GOT3 (cell line): ENCODE data around the gene SPATA1.
A peak's percentile ranks its signal among the peaks of the same experiment; 100 is the strongest.
"Not testable (repeated sequence)": the region's sequence is repeated elsewhere in the genome, so short reads cannot be mapped to it uniquely, and the experiment has no call there.

Source experiments
- DNase-seq: peaks from one replicate; lab custom pipeline; 2025; ENCODE audit warnings: mixed read lengths; lab: John Stamatoyannopoulos, UW

The SPATA1 gene, protein sequence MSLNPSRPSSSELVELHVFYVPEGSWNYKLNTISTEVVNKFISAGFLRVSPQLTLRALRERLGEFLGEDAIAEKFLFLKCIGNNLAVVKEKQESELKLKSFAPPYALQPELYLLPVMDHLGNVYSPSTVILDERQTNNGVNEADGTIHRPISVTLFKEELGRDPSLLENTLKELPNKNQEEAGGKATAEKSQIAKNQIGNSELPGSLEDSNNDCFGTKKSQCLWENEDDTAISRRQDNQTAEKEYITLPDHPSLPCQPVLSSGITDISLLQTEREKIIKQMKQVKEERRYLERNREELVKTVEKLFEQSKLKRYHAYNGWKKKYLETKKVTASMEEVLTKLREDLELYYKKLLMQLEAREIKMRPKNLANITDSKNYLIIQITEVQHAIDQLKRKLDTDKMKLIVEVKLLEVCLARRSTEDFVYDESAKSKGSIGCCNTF

DNA sequence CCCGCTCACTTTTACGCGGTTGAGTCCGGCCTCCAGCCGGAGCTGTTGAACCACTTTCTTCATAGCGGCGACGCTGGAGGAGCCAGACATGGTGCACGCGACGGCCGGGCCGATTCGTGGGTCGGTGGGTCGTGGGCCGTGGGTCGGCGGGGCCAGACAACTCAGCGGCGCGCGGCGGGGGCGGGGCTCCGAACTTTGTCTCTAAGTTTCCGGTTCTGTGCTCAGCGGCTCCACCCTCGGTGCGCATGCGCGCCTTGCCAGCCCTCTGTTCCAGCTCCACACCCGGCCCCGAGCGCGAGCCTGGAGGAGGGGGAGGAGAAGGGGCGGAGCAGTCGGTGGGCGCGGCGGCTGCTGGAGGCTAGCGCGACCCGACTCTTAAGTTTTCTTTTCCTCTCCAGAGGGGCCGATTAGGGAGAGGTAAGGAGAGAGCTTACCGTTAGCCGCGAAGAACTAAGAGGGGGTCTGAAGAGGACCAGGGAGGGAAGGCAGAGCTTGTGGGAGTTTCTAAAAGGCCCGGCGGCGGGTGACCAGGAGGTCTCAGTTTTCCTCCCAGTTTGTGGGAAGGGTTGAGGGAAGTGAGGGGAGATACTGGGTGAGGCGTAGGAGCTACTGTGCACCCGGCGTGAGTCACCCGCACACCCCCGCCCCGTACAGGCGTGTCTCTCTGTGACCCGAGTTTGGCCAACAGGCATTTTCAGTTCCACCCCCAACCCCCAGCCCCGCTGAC is at the start of gene SPATA1, which contains the start of gene GNG5:
Gene SPATA1 (plus strand): TSS at position 385 of the 727 bp plus-strand sequence. CDS start 9,974 bp downstream, outside the sequence.
Gene GNG5 (minus strand): TSS at position 580 of the 727 bp plus-strand sequence. CDS start 490 bp downstream, at position 90.
- peak; percentile 74 for DNase-seq

DNA sequence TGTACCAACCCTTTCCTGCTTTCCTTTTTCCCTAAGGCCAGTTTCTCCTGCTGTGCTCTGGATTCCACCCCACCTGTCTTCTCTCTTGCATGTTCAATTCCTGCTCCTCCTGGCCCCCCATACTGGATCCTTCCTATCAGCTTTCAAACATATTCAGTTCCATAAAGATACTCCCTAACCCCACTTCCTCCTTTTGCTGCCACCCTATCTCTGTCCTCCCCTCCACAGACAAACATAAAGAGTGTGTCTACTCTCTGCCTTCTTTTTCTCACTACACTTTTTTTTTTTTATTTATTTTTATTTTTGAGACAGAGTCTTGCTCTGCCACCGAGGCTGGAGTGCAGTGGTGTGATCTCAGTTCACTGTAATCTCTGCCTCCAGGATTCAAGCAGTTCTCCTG is 44.1 kb upstream of the SPATA1 start:
- no peak for DNase-seq

DNA sequence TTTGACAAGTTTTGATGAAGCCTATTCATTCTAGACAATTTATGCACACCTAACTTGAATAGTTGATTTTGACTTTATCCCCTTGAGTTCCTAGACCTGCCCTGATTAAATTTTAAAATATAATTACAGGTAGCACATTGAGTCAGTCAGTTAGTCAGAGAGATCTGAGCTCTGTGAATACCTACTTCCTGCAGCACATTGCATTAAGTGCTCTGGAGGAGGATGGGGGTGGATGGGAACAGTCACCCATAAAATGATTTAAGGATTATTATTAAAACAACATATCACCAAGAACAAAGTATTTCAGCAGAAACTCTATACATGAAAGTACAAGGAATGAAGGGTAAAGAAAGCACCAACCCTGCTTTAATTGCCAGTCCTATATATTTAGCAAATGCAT is 38.9 kb upstream of the SPATA1 start:
- DNase-seq: no peak

DNA sequence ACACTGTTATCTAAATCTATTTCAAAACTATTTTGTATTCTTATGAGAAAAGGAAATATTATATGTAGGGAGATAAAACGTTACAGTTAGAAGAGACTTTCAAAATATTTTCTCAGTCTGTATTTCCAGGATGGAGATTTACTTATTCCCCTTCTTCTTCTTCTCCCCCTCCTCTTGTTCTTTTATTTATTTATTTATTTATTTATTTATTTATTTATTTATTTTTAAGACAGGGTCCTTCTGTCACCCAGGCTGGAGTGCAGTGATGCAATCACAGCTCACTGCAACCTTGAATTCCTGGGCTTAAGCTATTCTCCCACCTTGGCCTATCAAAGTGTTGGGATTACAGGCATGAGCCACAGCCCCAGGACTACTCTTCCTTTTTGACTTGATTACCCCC is 30.0 kb upstream of the SPATA1 start:
- DNase-seq: no peak

DNA sequence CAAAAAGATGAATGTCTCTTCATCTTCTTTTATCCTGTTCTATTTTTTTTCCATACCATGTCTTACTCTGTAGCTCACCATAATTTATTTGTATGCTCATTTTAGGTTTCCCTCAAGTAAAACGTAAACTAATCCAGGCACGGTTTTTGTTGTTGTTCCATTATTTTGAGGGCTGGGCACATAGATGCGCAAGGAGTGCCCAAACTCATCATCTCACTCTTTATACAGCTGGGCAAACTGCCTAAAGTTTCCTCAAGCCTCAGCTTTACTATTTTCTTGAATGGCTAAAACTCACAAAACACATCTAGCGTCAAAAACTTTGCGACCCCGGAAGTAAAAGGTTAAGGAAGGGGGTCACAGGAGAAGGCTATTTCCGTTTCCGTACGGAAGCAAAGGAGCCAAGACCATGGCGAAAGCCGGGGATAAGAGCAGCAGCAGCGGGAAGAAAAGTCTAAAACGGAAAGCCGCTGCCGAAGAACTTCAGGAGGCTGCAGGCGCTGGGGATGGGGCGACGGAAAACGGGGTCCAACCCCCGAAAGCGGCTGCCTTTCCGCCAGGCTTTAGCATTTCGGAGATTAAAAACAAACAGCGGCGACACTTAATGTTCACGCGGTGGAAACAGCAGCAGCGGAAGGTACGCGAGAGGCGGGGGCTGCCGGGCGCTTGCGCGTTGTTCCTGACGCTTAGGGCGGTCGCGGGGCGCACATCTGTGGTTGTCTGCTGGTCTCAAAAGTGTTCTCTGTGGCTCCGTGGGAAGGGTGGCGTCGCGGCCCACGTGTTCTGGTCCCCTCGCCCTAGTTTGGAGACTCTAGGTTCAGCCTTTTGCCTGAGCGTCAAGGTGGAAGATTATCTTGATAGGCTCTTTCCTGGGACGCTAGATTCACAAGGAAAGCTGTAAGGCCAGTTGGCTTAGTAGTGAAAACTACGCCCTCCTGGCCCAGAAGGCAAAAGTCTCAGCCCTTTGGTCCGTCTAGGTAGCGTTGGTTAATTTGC is 27.0 kb upstream of the SPATA1 start, which contains the start of gene RPF1:
Gene RPF1 (plus strand): TSS at position 391 of the 993 bp plus-strand sequence. CDS start 16 bp downstream, at position 407.
- no peak for DNase-seq

DNA sequence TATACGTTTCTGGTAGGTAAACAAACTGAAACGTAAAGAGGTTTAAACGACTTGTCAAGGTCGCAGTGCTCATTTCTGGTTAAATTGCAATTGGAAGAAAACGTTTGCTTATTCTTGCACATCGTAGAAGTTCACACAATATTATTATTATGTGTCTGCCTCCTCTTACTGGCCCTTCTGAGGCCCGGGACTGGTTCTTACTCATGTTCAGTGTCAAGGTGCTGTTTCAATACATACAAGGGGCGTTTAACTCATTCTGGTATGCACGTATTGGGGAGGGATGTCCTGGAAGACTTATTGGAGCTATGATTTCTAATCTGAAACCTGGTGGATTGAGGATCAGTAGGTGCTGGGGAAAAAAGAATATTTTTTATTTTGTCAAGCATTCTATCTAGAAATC is 26.2 kb upstream of the SPATA1 start:
- DNase-seq: no peak

DNA sequence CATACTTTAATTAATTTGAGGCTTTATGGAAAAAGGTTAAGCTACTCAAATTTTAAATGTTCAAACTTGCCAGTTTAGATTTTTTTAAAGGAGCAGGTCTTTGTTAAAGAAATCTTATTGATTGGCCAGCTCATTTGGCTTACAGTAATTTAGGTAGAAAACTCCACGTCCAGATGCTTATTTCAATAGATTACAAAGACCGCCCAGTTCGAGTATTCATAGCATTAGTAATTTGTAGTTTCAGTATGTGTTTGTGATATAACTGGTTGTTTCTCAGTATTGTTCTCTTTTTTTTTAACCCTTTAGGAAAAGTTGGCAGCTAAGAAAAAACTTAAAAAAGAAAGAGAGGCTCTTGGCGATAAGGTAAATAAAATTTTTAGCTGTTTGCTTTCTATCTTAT is 25.5 kb upstream of the SPATA1 start:
- no peak for DNase-seq

DNA sequence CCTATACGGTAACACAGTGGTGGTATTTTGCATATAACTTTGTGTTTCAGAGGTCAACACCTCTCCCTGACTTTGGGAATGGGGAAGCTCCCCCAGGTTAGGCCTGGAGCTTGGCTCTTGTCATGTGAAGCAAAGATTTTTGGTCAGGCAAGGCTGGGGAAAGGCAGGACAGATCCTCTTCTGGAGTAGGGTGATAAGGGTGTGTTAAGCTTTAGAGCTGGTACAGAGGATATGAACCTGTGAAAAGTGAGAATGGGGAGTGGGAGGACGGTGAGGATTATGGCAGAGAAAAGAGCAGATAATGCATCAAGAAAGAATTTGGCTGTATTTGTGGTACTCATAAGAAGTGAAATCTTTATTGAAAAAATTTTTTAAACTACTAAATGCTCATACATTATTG is 24.9 kb upstream of the SPATA1 start:
- DNase-seq: no peak

DNA sequence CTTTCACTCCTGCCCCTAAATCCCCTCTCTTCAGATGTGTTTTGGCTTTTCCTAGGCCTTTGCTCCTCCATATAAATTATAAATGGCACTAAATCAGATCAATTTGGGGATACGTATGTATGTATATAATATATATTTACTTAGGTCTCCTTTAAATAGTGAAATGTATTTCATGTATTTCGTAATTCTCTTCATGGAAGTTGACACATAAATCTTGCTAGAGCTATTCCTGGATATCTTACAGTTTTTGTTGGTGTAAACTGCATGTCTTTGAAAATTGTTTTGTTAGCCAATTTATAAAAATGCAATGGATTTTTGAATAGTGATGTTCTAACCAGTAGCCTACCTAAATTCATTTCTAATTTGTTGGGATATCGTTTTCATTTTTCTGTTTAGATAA is 18.1 kb upstream of the SPATA1 start:
- DNase-seq: no peak

DNA sequence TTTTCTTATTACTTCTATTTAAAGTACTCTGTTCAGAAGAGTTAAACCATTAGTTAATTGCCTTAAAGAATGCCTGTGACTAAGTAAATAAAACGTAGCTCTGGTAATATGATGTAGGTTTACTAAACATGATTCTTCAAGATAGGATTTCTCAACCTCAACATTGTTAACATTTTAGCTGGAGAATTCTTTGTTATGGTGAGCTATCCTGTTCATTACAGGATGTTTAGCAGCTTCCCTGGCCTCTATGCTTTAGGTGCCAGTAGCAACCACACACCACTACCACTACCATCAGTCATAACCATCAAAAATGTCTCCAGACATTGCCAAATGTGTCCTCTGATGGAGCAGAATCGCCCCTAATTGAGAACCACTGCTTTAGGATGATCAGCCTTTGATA is 16.4 kb upstream of the SPATA1 start:
- no peak for DNase-seq

DNA sequence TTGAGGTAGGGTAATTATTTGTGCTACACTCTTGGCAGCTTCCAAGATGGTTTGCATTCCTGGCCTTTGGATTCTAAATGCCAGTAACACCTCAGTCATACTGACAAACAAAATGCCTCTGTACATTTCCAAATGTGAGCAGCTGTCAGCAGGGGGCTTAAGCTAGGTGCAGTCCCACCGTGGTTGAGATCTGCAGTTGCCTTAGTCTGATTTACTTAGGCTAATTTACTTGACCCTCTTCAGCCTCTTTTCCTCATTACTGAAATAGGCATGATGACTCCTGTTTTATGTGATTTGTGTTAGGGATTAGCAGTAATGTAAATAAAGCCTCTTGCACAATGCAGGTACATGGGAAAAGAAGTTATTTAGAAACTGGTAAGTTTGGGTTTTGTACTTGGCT is 13.5 kb upstream of the SPATA1 start:
- no peak for DNase-seq

DNA sequence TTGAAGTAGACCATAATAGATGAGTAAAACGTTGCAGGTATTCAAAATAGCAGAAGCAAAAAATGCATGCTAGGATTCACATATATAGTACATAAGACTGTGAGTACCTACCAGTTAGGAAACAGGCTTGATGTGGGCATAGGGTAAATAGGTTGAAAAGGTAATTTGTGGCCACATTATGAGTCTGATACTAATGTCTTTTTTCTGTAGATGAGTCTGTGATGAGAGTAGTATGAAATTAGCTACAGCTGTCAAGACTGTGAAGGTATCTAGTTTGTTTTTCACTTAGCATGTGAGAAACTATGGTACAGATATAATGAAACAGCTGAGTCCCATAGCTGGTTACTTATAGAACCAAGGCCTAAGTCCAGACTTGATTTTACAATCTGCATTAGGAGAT is 12.4 kb upstream of the SPATA1 start:
- no peak for DNase-seq

DNA sequence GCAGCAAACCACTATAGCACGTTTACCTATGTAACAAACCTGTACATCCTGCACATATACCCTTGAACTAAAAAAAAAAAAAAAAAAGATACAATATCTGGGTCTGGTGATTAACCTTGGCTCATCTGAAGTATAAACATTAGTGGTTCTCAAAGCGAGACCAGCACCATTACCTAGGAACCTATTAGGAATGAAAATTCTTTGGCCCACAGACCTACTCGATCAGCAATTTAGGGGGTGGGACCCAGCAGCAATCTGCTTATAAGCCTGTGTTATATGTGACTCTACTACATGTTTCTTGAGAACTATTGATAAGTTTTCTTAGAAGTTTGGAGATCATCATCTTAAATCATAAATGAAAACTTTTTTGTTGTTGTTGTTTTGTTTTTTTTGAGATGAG is 9.7 kb upstream of the SPATA1 start:
- no peak for DNase-seq

DNA sequence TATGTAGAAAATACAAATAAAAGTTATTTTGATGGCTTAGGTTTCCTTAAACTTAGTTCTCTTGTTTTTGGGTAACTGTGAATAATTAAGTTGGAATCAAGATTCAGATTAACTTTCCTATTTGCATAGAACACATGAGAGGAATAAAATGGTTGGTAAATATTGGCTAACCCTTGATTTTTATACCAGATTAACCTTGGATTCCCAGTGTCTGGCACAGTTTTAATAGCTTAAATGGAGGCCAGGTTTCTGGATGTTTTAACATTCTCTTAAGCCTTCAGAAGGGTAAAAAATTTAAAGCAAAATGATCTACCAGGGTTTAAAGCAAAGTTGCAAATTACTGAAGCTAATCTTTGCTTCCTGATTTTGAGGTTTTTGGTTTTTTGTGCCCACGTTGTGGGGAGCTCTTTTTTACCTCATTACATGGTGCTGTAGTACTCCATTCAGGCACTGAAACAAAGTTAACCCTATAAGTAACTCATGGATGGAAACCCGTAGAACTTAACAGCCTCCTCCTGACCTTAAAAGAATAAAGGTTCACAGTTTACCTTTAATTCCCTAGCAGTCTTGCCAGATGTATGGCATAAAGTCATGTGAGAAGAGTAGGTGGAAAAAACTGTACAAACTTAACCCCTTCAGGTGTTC is 8.4 kb upstream of the SPATA1 start:
- no peak for DNase-seq

DNA sequence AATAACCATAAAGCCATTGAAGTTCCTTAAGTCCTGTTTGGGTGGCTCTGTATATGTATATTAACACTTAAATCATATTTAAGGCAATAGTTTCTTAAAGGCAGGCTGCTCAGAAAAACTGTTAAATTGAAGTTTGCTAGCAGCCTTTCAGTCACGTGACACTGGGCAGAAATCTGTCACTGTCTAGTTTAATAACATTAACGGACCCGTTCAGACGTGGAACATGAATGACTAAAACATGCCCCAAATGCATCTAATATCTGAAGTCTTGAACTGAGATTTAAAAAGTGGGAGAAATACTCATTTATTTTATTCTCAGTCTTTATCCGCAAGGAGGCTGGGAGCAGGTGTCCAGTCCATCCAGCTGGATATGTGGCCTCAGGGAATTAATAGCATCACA is 3.3 kb upstream of the SPATA1 start:
- no peak for DNase-seq

DNA sequence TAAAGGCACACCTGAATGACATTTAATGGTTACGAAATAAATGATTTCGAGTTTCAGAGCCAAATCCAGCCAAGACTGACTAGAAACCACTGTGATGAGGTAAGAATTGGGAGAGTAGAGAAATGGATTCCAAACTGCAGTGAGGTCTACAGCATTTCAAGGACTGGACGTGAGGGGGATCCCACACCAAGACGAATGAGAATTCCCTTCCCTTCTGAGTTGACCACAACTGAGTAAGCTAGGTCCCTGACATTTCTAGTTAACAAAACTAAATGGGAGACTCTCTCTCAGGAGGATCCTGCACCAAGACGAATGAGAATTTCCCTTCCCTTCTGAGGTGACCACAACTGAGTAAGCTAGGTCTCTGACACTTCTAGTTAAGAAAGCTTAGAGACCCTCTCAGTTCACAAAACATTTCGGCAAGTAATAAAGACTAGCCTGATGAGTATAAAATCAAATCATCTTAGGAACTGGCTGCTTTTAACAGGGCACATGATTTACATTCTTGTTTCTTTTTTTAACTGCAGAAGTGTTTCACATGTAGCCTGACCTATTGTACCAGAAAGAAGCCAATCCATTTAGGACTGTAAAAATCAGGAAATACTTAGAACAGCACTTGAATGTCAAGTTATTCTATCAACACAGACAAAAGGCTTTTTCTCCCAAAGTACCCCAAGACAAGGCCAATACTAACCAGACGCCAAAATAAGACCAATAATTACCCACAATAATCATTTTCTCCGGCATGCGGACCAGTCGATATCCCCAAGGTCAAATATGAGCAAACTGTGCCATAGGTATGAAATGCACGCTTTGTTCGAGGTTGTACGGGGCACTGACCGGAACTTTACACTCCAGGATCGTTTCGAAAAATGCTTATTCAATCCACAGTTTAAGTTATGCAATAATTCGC is 1.4 kb upstream of the SPATA1 start:
- DNase-seq: no peak

DNA sequence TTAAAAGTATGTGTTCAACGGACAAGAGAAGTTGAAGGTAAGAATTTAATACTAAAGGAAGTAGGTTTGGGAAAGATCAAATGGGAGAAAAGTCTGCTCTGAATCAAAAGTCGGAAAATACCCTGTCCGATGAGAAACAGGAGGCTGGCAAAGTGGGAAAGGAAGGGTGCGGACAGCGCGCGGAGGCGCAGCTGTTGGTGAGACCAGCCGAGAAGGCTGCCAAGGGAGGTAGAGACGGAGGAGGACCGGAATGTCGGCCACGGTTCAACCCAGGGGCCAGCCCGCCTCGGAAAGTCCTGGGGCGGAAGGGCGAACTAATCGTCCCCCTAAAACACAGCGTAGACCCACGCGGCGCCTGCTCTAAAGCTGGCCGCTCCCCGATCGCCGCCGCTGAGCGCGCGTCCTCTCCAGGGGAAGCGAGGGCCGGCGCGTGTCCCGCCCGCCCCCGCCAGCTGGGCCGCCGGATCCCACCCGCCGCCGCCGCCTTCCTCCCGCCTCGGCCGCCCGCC is 639 bp upstream of the SPATA1 start:
- no peak for DNase-seq

DNA sequence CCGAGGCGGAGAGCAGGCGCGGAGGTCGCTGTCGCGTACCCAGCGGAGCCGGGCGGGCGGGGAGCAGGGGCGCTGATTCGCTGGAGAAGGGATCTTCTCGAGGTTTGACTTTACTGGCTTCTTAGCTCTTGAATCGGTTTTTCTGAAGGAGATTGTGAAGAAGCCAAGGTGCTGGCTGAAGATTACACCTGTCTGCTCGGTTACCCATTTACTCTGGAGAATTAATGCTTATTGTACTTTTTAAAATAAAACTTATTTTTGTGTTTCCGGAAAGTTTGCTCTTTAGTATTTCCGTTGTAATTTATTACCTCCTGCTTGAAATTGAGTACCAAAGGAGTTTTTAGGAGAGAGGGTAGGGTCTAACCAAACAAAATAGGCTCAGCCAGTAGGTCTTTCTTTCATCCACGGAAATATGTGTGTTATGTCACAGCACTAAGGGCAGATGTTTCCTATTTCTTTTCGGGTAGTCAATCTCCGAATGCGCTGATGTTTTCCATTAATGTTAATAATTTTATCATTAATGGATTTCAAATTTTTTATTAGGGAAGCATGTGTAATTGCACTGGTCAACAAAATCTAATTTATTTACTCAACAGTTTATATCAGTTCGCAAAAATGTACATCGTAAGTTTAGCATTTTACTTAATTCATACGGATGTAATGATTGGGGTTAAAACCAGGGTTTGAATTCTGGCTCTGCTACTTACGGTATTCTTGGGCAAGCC is 705 bp downstream of the SPATA1 start:
- DNase-seq: no peak

DNA sequence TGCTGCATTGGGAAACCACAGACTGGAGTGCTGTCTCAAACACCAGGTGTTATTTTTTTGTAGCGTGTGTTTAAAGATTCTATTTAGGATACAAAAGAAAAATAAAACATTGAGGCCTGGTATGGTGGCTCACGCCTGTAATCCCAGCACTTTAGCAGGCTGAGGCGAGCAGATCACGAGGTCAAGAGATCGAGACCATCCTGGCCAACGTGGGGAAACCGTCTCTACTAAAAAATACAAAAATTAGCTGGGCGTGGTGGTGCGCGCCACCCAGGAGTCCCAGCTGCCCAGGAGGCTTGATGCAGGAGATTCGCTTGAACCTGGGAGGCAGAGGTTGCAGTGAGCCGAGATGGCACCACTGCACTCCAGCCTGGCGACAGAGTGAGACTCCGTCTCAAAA is 1.7 kb downstream of the SPATA1 start:
- DNase-seq: not testable (repeated sequence)
